CD14-positive monocyte (primary cell): Measurements from ENCODE around the gene DPP6. TPM values are rescaled to one million over a fixed set of nuclear protein-coding genes. Genes with fewer than 3 reads are reported as not detected.

Source experiments
- DNase-seq, 3 donors: peaks; one replicate each; pipeline ENCODE4 v3.0.0-alpha.2; 2011 to 2022
- H2AFZ ChIP-seq: 2 replicates; pipeline ENCODE4 v1.6.0; 2012; ENCODE audit warnings: mild to moderate bottlenecking, low read depth, low read length, inconsistent platforms; ENCODE audit not compliant: insufficient read depth, poor library complexity, severe bottlenecking
- H3K27ac ChIP-seq, 2 donors: 1 replicate in 1 of 2; 2 replicates in 1 of 2; pipeline ENCODE4 v1.5.1; 2012 to 2013; ENCODE audit warnings: low read length in 2 of 2, control low read depth in 1 of 2, inconsistent platforms in 1 of 2, low read depth in 1 of 2, mild to moderate bottlenecking in 1 of 2
- H3K27me3 ChIP-seq, 2 donors: one replicate each; pipeline versions ENCODE4 v1.6.0 to v1.6.1; 2011 to 2013; ENCODE audit warnings: low read length in 2 of 2; ENCODE audit not compliant: control insufficient read depth in 2 of 2, insufficient read depth in 2 of 2
- H3K36me3 ChIP-seq, 2 donors: replicated peaks in 1 of 2; 1 replicate in 1 of 2; 2 replicates in 1 of 2; pipeline versions ENCODE4 v1.5.1 to v1.6.1; 2012 to 2013; ENCODE audit warnings: low read length in 2 of 2, control low read depth in 1 of 2, inconsistent platforms in 1 of 2, mild to moderate bottlenecking in 1 of 2; ENCODE audit not compliant: insufficient read depth in 2 of 2, control insufficient read depth in 1 of 2
- H3K4me1 ChIP-seq, 2 donors: 1 replicate in 1 of 2; 2 replicates in 1 of 2; pipeline versions ENCODE4 v1.5.1 to v1.6.1; 2012 to 2013; ENCODE audit warnings: low read length in 2 of 2, control low read depth in 1 of 2, inconsistent platforms in 1 of 2, mild to moderate bottlenecking in 1 of 2, moderate library complexity in 1 of 2; ENCODE audit not compliant: insufficient read depth in 2 of 2, control insufficient read depth in 1 of 2
- H3K4me2 ChIP-seq: replicated peaks from 2 replicates; pipeline ENCODE3; 2012; ENCODE audit warnings: low read length, moderate library complexity, mild to moderate bottlenecking; ENCODE audit not compliant: poor library complexity, severe bottlenecking; ENCODE audit errors: extremely low read depth
- H3K4me3 ChIP-seq, 3 experiments: fragments of 200-600 bp in 1 of 3; sonication (generic) in 1 of 3; replicated peaks in 1 of 3; 1 replicate in 2 of 3; 2 replicates in 1 of 3; pipeline ENCODE4 v1.5.1; 2011 to 2013; ENCODE audit warnings: low read length in 3 of 3, mild to moderate bottlenecking in 3 of 3, control low read depth in 2 of 3, low read depth in 2 of 3, inconsistent platforms in 1 of 3, moderate library complexity in 1 of 3
- H3K79me2 ChIP-seq: 2 replicates; pipeline ENCODE4 v1.6.0; 2012; ENCODE audit warnings: mild to moderate bottlenecking, control low read depth, inconsistent platforms, low read length, moderate library complexity; ENCODE audit not compliant: insufficient read depth
- H3K9ac ChIP-seq: 2 replicates; pipeline ENCODE4 v1.6.0; 2017; ENCODE audit warnings: low read length, mild to moderate bottlenecking; ENCODE audit not compliant: insufficient read depth, poor library complexity, severe bottlenecking
- H3K9me3 ChIP-seq, 2 donors: replicated peaks in 1 of 2; 1 replicate in 1 of 2; 2 replicates in 1 of 2; pipeline versions ENCODE4 v1.5.1 to v1.6.1; 2012 to 2013; ENCODE audit warnings: low read length in 2 of 2, control low read depth in 1 of 2; ENCODE audit not compliant: control insufficient read depth in 1 of 2, insufficient read depth in 1 of 2
- H4K20me1 ChIP-seq: 2 replicates; pipeline ENCODE4 v1.6.0; 2012; ENCODE audit warnings: mild to moderate bottlenecking, low read length, control low read depth, moderate library complexity; ENCODE audit not compliant: insufficient read depth
- H3K27ac Mint-ChIP-seq, 7 donors: one replicate each; pipeline ENCODE4 v1.8.0; 2020; ENCODE audit warnings: mild to moderate bottlenecking in 7 of 7, mixed read lengths in 7 of 7, moderate library complexity in 6 of 7, inconsistent platforms in 2 of 7
- H3K27me3 Mint-ChIP-seq, 3 donors: one replicate each; pipeline ENCODE4 v1.8.0; 2021 to 2022; ENCODE audit warnings: low read depth in 3 of 3, mild to moderate bottlenecking in 3 of 3, mixed read lengths in 3 of 3, moderate library complexity in 3 of 3, inconsistent platforms in 1 of 3
- H3K36me3 Mint-ChIP-seq, 2 donors: one replicate each; pipeline ENCODE4 v1.8.0; 2020; ENCODE audit warnings: mixed read lengths in 2 of 2, inconsistent platforms in 1 of 2, mild to moderate bottlenecking in 1 of 2
- H3K4me1 Mint-ChIP-seq: one replicate; pipeline ENCODE4 v1.8.0; 2020; ENCODE audit warnings: mild to moderate bottlenecking, mixed read lengths
- H3K4me3 Mint-ChIP-seq, 2 donors: one replicate each; pipeline ENCODE4 v1.8.0; 2020; ENCODE audit warnings: mild to moderate bottlenecking in 2 of 2, mixed read lengths in 2 of 2, moderate library complexity in 1 of 2
- H3K9me3 Mint-ChIP-seq, 7 donors: one replicate each; pipeline ENCODE4 v1.8.0; 2020 to 2022; ENCODE audit warnings: mixed read lengths in 7 of 7, mild to moderate bottlenecking in 6 of 7, moderate library complexity in 6 of 7, inconsistent platforms in 2 of 7
- WGBS: methylation state at CpG from one replicate; pipeline ENCODE4 v1.1.5; 2013; ENCODE audit warnings: missing lambda C conversion rate; ENCODE audit not compliant: insufficient coverage; 5-methylcytosine and 5-hydroxymethylcytosine counted together
- intact Hi-C, 2 donors: fragments of 100-400 bp; cut with micrococcal nuclease; formaldehyde crosslinking; loops; one replicate each; pipeline versions ENCODE4 v1.15.0 to v1.15.1; 2023
- polyA plus RNA-seq, 3 donors: library from polyadenylated mRNA; depleted of rRNA in 1 of 3; unstranded in 2 of 3; stranded (reverse) in 1 of 3; fragments of 300-500 nt in 2 of 3; fragments of >200 nt in 1 of 3; fragmentation: Illumina TruSeq in 2 of 3; gene quantifications; 1 replicate in 2 of 3; 2 replicates in 1 of 3; pipeline ENCODE4 v1.2.3, GENCODE V29; 2012 to 2021
- TF ChIP-seq, protein P1 (sequence below): fragments of 200-600 bp; IDR thresholded peaks from one replicate; pipeline ENCODE4 v1.8.0; 2022; ENCODE audit warnings: antibody characterized with exemption, mild to moderate bottlenecking

Gene DPP6
- polyA plus RNA-seq, 3 donors = not detected

DNA sequence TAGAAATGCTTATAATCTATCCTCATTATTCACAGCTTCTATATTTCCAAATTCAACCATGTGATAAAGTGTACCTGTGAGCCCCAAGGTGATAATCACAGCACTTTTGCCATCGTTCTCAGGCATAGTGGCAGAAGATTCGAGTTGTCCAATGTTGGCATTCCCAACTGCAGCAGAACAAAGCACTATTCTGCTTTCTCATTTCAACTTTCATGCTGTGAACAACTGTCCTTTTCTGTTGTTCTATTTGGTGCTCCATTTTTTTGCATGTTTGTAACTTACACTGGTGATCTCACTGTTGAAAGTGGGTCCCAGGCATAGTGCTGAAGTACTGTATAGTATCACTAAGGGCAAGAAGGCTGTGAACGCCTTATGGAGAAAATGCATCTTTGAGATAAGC, 512.5 kb downstream of the DPP6 start:
- H3K36me3 ChIP-seq = no peaks in the 10 kb centered on the region
- H3K9me3 ChIP-seq = no peaks in the 10 kb centered on the region
- Mint-ChIP-seq H3K36me3 (no peaks in the 10 kb centered on the region), H3K27ac (no peak overlapping the region), H3K4me3 (no peak overlapping the region), H3K27me3 (no peaks in the 10 kb centered on the region), H3K9me3 (peaks cover 0 to 8% (median 3%) of the 10 kb centered on the region in 7 donors), H3K4me1 (no peaks in the 10 kb centered on the region)
- no peak overlapping the region for H3K27ac ChIP-seq
- no peak overlapping the region for H3K4me3 ChIP-seq
- no peak overlapping the region for H2AFZ ChIP-seq
- TF ChIP-seq, protein P1, sequence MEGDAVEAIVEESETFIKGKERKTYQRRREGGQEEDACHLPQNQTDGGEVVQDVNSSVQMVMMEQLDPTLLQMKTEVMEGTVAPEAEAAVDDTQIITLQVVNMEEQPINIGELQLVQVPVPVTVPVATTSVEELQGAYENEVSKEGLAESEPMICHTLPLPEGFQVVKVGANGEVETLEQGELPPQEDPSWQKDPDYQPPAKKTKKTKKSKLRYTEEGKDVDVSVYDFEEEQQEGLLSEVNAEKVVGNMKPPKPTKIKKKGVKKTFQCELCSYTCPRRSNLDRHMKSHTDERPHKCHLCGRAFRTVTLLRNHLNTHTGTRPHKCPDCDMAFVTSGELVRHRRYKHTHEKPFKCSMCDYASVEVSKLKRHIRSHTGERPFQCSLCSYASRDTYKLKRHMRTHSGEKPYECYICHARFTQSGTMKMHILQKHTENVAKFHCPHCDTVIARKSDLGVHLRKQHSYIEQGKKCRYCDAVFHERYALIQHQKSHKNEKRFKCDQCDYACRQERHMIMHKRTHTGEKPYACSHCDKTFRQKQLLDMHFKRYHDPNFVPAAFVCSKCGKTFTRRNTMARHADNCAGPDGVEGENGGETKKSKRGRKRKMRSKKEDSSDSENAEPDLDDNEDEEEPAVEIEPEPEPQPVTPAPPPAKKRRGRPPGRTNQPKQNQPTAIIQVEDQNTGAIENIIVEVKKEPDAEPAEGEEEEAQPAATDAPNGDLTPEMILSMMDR = no peak
- intact Hi-C loops = no loop called here
- no peak overlapping the region for H3K9ac ChIP-seq
- DNase-seq = no peak
- H3K4me2 ChIP-seq = no peak overlapping the region
- H3K4me1 ChIP-seq = no peaks in the 10 kb centered on the region
- no peaks in the 10 kb centered on the region for H3K79me2 ChIP-seq
- no peaks in the 10 kb centered on the region for H3K27me3 ChIP-seq
- H4K20me1 ChIP-seq = no peaks in the 10 kb centered on the region
- WGBS = 68% methylated on average over 2 of the region's 3 CpGs

DNA sequence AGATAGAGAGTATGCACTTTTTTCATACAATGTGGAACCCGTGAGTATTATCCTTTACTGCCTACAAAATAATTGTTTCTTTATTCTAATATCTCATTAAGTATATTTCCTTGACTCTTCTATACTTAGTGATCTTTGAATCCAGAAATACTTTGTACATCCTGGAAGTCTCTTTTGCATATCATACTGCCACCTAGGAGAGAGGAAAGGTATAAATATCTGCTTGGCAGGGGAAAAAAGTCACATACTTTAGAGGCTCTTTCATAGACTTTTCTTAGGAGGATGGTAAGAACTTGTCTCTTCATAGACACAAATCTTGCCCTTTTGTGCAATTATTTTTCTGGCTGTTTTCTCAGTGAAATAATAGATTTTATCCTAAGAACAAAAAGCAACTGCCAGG, 514.7 kb downstream of the DPP6 start:
- Histone ChIP-seq H3K9me3 (no peaks in the 10 kb centered on the region), H3K79me2 (no peaks in the 10 kb centered on the region), H3K4me2 (no peak overlapping the region), H3K27ac (no peak overlapping the region), H3K4me3 (no peak overlapping the region), H3K9ac (no peak overlapping the region), H2AFZ (no peak overlapping the region), H3K36me3 (no peaks in the 10 kb centered on the region), H3K27me3 (no peaks in the 10 kb centered on the region), H4K20me1 (no peaks in the 10 kb centered on the region), H3K4me1 (no peaks in the 10 kb centered on the region)
- DNase-seq = no peak
- Mint-ChIP-seq H3K9me3 (peaks cover 0 to 8% (median 3%) of the 10 kb centered on the region in 7 donors), H3K27ac (no peak overlapping the region), H3K4me3 (no peak overlapping the region), H3K27me3 (no peaks in the 10 kb centered on the region), H3K4me1 (no peaks in the 10 kb centered on the region), H3K36me3 (no peaks in the 10 kb centered on the region)
- no CpG with 5 or more reads among the region's 1 CpG for WGBS
- TF ChIP-seq, protein P1 = no peak
- intact Hi-C loops = no loop called here
